SU-DHL-6 (cell line): ENCODE results near the gene HAPLN3.

Source experiments
- H2AFZ ChIP-seq: fragments of 200-600 bp; sonication (generic); 2 replicates; pipeline ENCODE4 v1.6.1; 2014; ENCODE audit warnings: low read depth, mild to moderate bottlenecking, moderate library complexity, mixed read lengths, antibody characterized with exemption, low read length; ENCODE audit not compliant: severe bottlenecking
- H3F3A ChIP-seq: fragments of 200-600 bp; shearing (Covaris generic); 2 replicates; pipeline ENCODE4 v1.6.0; 2016; ENCODE audit warnings: antibody characterized with exemption, mild to moderate bottlenecking; ENCODE audit not compliant: insufficient read depth
- H3K27ac ChIP-seq: fragments of 200-600 bp; sonication (generic); 2 replicates; pipeline ENCODE4 v1.5.1; 2016; ENCODE audit warnings: low read depth, mild to moderate bottlenecking, low read length, moderate library complexity, mixed read lengths
- H3K27me3 ChIP-seq: fragments of 200-600 bp; sonication (generic), shearing (Covaris generic); 2 replicates; pipeline ENCODE4 v1.6.0; 2014; ENCODE audit warnings: mild to moderate bottlenecking, low read length
- H3K36me3 ChIP-seq: fragments of 200-600 bp; sonication (generic); 2 replicates; pipeline ENCODE4 v1.6.1; 2014; ENCODE audit warnings: mild to moderate bottlenecking, low read length, mixed read lengths
- H3K4me2 ChIP-seq: fragments of 300-600, 200-600 bp; shearing (Covaris generic), sonication (generic); 2 replicates; pipeline ENCODE4 v1.6.0; 2014; ENCODE audit warnings: low read length, low read depth, mild to moderate bottlenecking; ENCODE audit not compliant: poor library complexity, severe bottlenecking
- H3K4me3 ChIP-seq: fragments of 200-600 bp; sonication (generic); 2 replicates; pipeline ENCODE4 v1.5.1; 2014; ENCODE audit warnings: antibody characterized with exemption, low read length, mild to moderate bottlenecking, mixed read lengths; ENCODE audit not compliant: insufficient read depth, poor library complexity, severe bottlenecking
- H3K79me2 ChIP-seq: fragments of 200-600 bp; sonication (generic); 2 replicates; pipeline ENCODE4 v1.6.1; 2014; ENCODE audit warnings: mild to moderate bottlenecking, low read length, moderate library complexity; ENCODE audit not compliant: insufficient read depth
- H3K9ac ChIP-seq: fragments of 200-600 bp; sonication (generic); 2 replicates; pipeline ENCODE4 v1.7.0; 2014; ENCODE audit warnings: mild to moderate bottlenecking, low read length
- H3K9me2 ChIP-seq: fragments of 200-600 bp; sonication (generic); replicated peaks from 2 replicates; pipeline ENCODE4 v1.6.1; 2014; ENCODE audit warnings: low read length; ENCODE audit not compliant: insufficient read depth
- H3K9me3 ChIP-seq: fragments of 200-600 bp; sonication (generic); 2 replicates; pipeline ENCODE4 v1.6.1; 2014; ENCODE audit warnings: low read length, mixed read lengths; ENCODE audit not compliant: insufficient read depth
- H4K20me1 ChIP-seq: fragments of 200-600 bp; sonication (generic); 2 replicates; pipeline ENCODE4 v1.6.1; 2014; ENCODE audit warnings: low read depth, mild to moderate bottlenecking, antibody characterized with exemption, low read length, moderate library complexity, mixed read lengths
- EZH2phosphoT487 ChIP-seq: fragments of 200-600 bp; sonication (generic), shearing (Covaris generic); conservative IDR thresholded peaks from 2 replicates; pipeline ENCODE4 v1.6.1; 2018; ENCODE audit warnings: mild to moderate bottlenecking, antibody characterized with exemption, low read length, moderate library complexity, mixed read lengths
- TF ChIP-seq, protein P1 (sequence below): fragments of 200-600 bp; sonication (generic); IDR thresholded peaks from one replicate; pipeline ENCODE4 v1.5.1; 2017; ENCODE audit warnings: antibody characterized with exemption, mild to moderate bottlenecking, low read length, moderate library complexity; ENCODE audit not compliant: insufficient read depth, poor library complexity, severe bottlenecking

HAPLN3 gene

DNA sequence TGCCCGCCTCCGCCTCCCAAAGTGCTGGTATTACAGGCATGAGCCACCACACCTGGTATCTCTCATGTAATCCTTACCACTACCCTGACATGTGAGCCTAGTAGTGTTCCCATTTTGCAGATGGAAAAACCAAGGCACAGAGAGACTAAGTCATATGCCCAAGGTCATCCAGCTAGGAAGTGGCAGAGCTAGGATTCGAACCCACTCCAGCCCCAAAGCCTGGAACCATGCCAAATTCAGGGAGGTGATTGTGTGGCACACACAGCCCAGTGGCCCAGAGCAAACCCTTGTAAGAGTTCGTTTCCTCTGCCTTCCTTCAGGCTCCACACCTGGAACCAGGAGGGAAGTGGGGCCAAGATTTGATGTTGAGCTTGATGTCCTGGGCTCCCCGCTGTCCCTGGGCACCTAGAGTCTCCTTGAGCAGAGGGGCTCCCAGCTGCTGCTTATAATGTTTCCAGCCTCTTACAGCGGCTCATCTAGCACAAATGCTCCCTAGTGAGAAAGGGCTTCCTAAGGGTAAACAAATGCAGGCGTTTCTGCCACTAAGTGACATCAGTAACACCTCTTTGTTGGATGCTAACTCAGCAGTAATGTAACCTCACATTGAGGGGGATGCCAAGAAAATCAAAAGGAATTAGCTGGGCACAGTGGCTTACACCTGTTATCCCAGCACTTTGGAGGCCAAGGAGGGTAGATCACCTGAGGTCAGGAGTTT lies 3.6 kb downstream of the HAPLN3 start:
- no peak overlapping the region for H3K4me2 ChIP-seq

DNA sequence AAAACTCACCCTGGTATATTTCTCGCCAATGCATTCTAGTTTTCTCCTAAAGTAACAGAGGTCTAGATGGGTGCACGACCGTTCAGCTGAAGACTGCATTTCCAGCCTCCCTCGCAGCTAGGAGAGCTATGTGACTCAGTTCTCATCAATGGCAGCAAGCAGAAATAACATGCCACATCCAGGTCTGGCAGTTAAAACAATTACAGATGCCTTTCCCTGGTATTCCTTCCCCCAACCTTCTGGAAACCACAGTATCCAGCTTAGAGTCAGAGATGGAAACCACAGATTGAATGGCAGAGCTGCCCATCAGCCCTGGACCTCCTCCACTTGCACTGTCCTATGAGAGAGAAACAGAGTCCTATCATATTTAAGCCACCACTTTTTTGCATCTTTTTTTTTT lies 4.8 kb downstream of the HAPLN3 start:
- Histone ChIP-seq H3K79me2 (no peaks in the 10 kb centered on the region), H3K36me3 (no peaks in the 10 kb centered on the region), H2AFZ (no peak overlapping the region), H3K27me3 (no peaks in the 10 kb centered on the region), H3K9ac (no peak overlapping the region), H3K4me2 (no peak overlapping the region), H3K9me2 (no peaks in the 10 kb centered on the region), H3F3A (no peaks in the 10 kb centered on the region), H3K27ac (no peak overlapping the region), H4K20me1 (no peaks in the 10 kb centered on the region), H3K9me3 (no peaks in the 10 kb centered on the region), H3K4me3 (no peak overlapping the region)
- TF ChIP-seq EZH2phosphoT487 = no peak
- TF ChIP-seq, protein P1, sequence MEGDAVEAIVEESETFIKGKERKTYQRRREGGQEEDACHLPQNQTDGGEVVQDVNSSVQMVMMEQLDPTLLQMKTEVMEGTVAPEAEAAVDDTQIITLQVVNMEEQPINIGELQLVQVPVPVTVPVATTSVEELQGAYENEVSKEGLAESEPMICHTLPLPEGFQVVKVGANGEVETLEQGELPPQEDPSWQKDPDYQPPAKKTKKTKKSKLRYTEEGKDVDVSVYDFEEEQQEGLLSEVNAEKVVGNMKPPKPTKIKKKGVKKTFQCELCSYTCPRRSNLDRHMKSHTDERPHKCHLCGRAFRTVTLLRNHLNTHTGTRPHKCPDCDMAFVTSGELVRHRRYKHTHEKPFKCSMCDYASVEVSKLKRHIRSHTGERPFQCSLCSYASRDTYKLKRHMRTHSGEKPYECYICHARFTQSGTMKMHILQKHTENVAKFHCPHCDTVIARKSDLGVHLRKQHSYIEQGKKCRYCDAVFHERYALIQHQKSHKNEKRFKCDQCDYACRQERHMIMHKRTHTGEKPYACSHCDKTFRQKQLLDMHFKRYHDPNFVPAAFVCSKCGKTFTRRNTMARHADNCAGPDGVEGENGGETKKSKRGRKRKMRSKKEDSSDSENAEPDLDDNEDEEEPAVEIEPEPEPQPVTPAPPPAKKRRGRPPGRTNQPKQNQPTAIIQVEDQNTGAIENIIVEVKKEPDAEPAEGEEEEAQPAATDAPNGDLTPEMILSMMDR = no peak

More for the DNA sequence above, 3.6 kb downstream of the HAPLN3 start:
- H3K79me2 ChIP-seq = no peaks in the 10 kb centered on the region
- no peaks in the 10 kb centered on the region for H3F3A ChIP-seq
- no peak overlapping the region for H2AFZ ChIP-seq
- H3K9me2 ChIP-seq = no peaks in the 10 kb centered on the region
- no peak for TF ChIP-seq EZH2phosphoT487
- TF ChIP-seq, protein P1 = no peak
- H4K20me1 ChIP-seq = no peaks in the 10 kb centered on the region
- H3K27me3 ChIP-seq = no peaks in the 10 kb centered on the region
- H3K36me3 ChIP-seq = no peaks in the 10 kb centered on the region
- no peak overlapping the region for H3K4me3 ChIP-seq
- H3K9ac ChIP-seq = no peak overlapping the region
- no peak overlapping the region for H3K27ac ChIP-seq
- H3K9me3 ChIP-seq = no peaks in the 10 kb centered on the region

DNA sequence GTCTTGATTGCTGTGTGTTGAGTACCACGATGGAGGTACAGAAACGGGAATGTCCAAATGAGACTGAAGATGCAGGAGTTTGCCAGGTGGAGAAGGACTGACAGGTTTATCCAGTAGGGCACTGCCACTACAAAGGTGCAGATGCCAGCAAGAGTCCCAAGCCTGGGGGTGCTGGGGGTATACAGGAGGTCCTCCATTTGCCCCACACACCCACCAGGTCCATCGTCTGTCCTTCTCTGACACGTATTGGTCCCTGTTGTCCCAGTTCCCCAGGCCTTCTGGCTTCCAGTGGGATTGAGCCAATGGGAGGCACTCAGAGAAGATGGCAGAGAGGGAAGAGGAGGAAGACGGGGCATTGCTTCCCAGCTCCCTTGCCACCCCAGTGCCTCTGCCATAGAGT lies 6.6 kb downstream of the HAPLN3 start:
- Histone ChIP-seq H4K20me1 (no peaks in the 10 kb centered on the region), H3K27me3 (no peaks in the 10 kb centered on the region), H3K36me3 (no peaks in the 10 kb centered on the region), H3K4me2 (no peak overlapping the region), H3K79me2 (no peaks in the 10 kb centered on the region), H3K9me2 (no peaks in the 10 kb centered on the region), H3F3A (no peaks in the 10 kb centered on the region), H3K4me3 (no peak overlapping the region), H3K9me3 (no peaks in the 10 kb centered on the region), H2AFZ (no peak overlapping the region), H3K9ac (no peak overlapping the region), H3K27ac (no peak overlapping the region)
- TF ChIP-seq EZH2phosphoT487 = no peak
- TF ChIP-seq, protein P1 = no peak
